HepG2 (cell line): ENCODE results near the gene TIMM10. TPM values are rescaled to one million over a fixed set of nuclear protein-coding genes. Genes with fewer than 3 reads are reported as not detected.
A peak's percentile ranks its signal among the peaks of the same experiment; 100 is the strongest.

Experiments used
- CC2D1A ChIP-seq: sonication (generic); formaldehyde crosslinking; IDR thresholded peaks from 2 replicates; pipeline ENCODE4 v1.8.1; 2023; ENCODE audit warnings: mild to moderate bottlenecking, missing genetic modification reagents
- HMG20A ChIP-seq: IDR thresholded peaks from 2 replicates; pipeline ENCODE4 v1.6.1; 2016; ENCODE audit warnings: borderline replicate concordance
- MYC ChIP-seq: sonication (generic); formaldehyde crosslinking; IDR thresholded peaks from 2 replicates; pipeline ENCODE4 v1.9.0; 2021; ENCODE audit warnings: missing genetic modification reagents, borderline replicate concordance
- NFATC3 ChIP-seq: sonication (generic); formaldehyde crosslinking; IDR thresholded peaks from 2 replicates; pipeline ENCODE4 v1.5.1; 2020; ENCODE audit warnings: mild to moderate bottlenecking, missing genetic modification reagents
- RORA ChIP-seq: sonication (generic); formaldehyde crosslinking; IDR thresholded peaks from 2 replicates; pipeline ENCODE4 v1.5.0; 2020; ENCODE audit warnings: mild to moderate bottlenecking, missing genetic modification reagents, moderate library complexity
- SMYD3 ChIP-seq: sonication (generic); formaldehyde crosslinking; IDR thresholded peaks from 2 replicates; pipeline ENCODE4 v1.8.1; 2023; ENCODE audit warnings: mild to moderate bottlenecking, missing genetic modification reagents
- SNAPC4 ChIP-seq: sonication (generic); formaldehyde crosslinking; IDR thresholded peaks from 2 replicates; pipeline ENCODE4 v1.4.0; 2020; ENCODE audit warnings: mild to moderate bottlenecking, missing genetic modification reagents
- TGIF2 ChIP-seq: IDR thresholded peaks from 2 replicates; pipeline ENCODE4 v1.6.1; 2016; ENCODE audit warnings: control low read depth, missing compliant biosample characterization
- TOPORS ChIP-seq: sonication (generic); formaldehyde crosslinking; IDR thresholded peaks from 2 replicates; pipeline ENCODE4 v1.8.0; 2023; ENCODE audit warnings: mild to moderate bottlenecking, missing genetic modification reagents
- ZNF263 ChIP-seq: sonication (generic); formaldehyde crosslinking; IDR thresholded peaks from 2 replicates; pipeline ENCODE4 v1.4.0; 2020; ENCODE audit warnings: missing genetic modification reagents
- ZNF7 ChIP-seq: IDR thresholded peaks from 2 replicates; pipeline ENCODE4 v1.6.1; 2016; ENCODE audit warnings: missing biosample characterization, missing genetic modification reagents
- polyA plus RNA-seq, 8 experiments: library from polyadenylated mRNA; depleted of rRNA in 3 of 8; stranded (reverse) in 7 of 8; unstranded in 1 of 8; fragments of >200 nt; fragmentation: Illumina TruSeq in 4 of 8; extraction: Trizol in 4 of 8; gene quantifications; 2 replicates each; pipeline versions ENCODE4 v1.2.1 to v1.2.3, GENCODE V29; 2011 to 2016; ENCODE audit warnings: low read depth in 4 of 8, missing spikeins in 1 of 8, mixed read lengths in 1 of 8; ENCODE audit not compliant: insufficient read depth in 1 of 8
- total RNA-seq, 5 experiments: library from RNA; depleted of rRNA; stranded (reverse); fragments of >200 nt; fragmentation: Illumina TruSeq; extraction: Trizol; gene quantifications; 2 replicates each; pipeline ENCODE4 v1.2.3, GENCODE V29; 2016; ENCODE audit warnings: low read depth in 1 of 5
- TF ChIP-seq, protein P1 (sequence below): sonication (generic); formaldehyde crosslinking; IDR thresholded peaks from 2 replicates; pipeline ENCODE4 v1.5.1; 2020; ENCODE audit warnings: mild to moderate bottlenecking, missing genetic modification reagents, borderline replicate concordance
- TF ChIP-seq, protein P2 (sequence below): IDR thresholded peaks from 2 replicates; pipeline ENCODE4 v1.6.1; 2012; ENCODE audit warnings: inconsistent platforms
- TF ChIP-seq, protein P3 (sequence below): sonication (generic); formaldehyde crosslinking; IDR thresholded peaks from 2 replicates; pipeline ENCODE4 v1.4.0; 2020; ENCODE audit warnings: mild to moderate bottlenecking, missing genetic modification reagents
- TF ChIP-seq, protein P4 (sequence below), 2 experiments: sonication (generic) in 1 of 2; formaldehyde crosslinking in 1 of 2; IDR thresholded peaks; 2 replicates each; pipeline versions ENCODE4 v1.4.0 to v1.6.1; 2016 to 2020; ENCODE audit warnings: borderline replicate concordance in 1 of 2, low read depth in 1 of 2, mild to moderate bottlenecking in 1 of 2, missing genetic modification reagents in 1 of 2

Gene TIMM10
- total and polyA plus RNA-seq, 2 of the 13 experiments (the other 11 are each of a cell fraction or from before 2014, with no cell fraction given), result 67.8 to 82.2 TPM

DNA sequence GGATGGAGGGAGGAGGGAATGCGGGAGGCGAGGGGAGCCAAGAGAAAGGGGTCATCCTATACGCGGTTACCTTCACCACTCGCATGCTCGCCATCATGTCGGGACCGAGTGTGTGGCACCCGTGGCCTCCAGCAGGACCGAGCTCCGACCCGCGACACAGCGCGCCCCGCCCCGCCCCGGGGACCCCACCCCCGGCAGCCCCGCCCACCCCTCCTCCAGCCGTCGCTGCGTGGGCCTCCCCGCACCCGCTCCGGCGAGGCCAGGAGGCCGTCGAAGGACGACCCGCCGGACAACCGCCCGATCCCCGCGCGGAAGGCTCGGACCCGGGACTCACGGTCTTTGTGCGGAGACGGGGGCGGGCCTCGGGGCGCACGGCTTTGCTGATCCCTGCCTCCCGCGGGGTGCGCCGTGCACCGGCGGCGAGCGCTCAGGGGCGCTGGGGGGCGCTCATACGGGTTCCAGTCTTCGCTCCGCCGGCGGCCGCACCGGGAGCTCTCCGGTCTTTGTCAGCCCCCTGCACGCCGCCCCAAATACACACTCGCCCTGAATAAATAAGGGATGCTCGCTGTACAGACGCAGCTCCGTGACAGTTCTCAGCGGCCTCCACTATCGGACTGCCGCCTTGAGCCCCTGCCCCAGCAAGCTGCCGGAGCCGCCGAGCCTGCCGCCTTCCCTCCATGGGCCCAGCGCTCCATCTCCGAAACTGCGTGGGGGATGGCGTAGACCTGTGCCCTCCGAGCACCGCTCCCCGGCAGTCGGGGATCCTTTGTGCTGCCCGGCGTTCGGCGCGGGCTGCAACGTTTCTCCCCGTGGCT lies 37.2 kb upstream of the TIMM10 start, which contains the start of gene UBE2L6 (continued):
- TF ChIP-seq, protein P1, sequence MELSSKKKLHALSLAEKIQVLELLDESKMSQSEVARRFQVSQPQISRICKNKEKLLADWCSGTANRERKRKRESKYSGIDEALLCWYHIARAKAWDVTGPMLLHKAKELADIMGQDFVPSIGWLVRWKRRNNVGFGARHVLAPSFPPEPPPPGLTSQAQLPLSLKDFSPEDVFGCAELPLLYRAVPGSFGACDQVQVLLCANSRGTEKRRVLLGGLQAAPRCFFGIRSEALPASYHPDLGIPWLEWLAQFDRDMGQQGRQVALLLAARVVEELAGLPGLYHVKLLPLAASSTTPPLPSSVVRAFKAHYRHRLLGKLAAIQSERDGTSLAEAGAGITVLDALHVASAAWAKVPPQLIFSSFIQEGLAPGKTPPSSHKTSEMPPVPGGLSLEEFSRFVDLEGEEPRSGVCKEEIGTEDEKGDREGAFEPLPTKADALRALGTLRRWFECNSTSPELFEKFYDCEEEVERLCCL, result no peak
- TF ChIP-seq NFATC3 (no peak), RORA (no peak), ZNF263 (CRISPR knock-in tag) (0 out of 2 replicates have a peak, but pooled peaks have one; percentile 5), SNAPC4 (CRISPR knock-in tag) (no peak), SMYD3 (CRISPR knock-in tag) (no peak), CC2D1A (no peak), MYC (CRISPR knock-in tag) (no peak; the same call in 1 of the 2 replicates), HMG20A (CRISPR knock-in tag) (no peak), TGIF2 (CRISPR knock-in tag) (0 out of 2 replicates have a peak, but pooled peaks have one; percentile 24), ZNF7 (CRISPR knock-in tag) (no peak), TOPORS (CRISPR knock-in tag) (no peak)
- TF ChIP-seq, protein P2, sequence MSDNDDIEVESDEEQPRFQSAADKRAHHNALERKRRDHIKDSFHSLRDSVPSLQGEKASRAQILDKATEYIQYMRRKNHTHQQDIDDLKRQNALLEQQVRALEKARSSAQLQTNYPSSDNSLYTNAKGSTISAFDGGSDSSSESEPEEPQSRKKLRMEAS, result peak; percentile 4; the same call in 1 of the 2 replicates
- TF ChIP-seq, protein P3, sequence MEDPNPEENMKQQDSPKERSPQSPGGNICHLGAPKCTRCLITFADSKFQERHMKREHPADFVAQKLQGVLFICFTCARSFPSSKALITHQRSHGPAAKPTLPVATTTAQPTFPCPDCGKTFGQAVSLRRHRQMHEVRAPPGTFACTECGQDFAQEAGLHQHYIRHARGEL (CRISPR knock-in tag), result no peak
- TF ChIP-seq, protein P4, sequence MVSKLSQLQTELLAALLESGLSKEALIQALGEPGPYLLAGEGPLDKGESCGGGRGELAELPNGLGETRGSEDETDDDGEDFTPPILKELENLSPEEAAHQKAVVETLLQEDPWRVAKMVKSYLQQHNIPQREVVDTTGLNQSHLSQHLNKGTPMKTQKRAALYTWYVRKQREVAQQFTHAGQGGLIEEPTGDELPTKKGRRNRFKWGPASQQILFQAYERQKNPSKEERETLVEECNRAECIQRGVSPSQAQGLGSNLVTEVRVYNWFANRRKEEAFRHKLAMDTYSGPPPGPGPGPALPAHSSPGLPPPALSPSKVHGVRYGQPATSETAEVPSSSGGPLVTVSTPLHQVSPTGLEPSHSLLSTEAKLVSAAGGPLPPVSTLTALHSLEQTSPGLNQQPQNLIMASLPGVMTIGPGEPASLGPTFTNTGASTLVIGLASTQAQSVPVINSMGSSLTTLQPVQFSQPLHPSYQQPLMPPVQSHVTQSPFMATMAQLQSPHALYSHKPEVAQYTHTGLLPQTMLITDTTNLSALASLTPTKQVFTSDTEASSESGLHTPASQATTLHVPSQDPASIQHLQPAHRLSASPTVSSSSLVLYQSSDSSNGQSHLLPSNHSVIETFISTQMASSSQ (IDR thresholded peaks at IDR 0.05; ENCODE audit: low read depth), result no peak
- TF ChIP-seq, protein P4 (CRISPR knock-in tag; IDR thresholded peaks at IDR 0.05; ENCODE audit: borderline replicate concordance), result no peak
